C4-2B (cell line): ENCODE data around the gene CNTRL.
A peak's percentile ranks its signal among the peaks of the same experiment; 100 is the strongest.
"Not testable (repeated sequence)": the region's sequence is repeated elsewhere in the genome, so short reads cannot be mapped to it uniquely, and the experiment has no call there.

ENCODE experiments used
- H3K27ac ChIP-seq: fragments of 450-650 bp; 2 replicates; pipeline ENCODE4 v1.5.1; 2017
- ZFX ChIP-seq: fragments of 450-650 bp; IDR thresholded peaks from 2 replicates; pipeline ENCODE4 v1.6.1; 2017
- TF ChIP-seq, protein P1 (sequence below): fragments of 450-650 bp; conservative IDR thresholded peaks from 2 replicates; pipeline ENCODE4 v1.5.1; 2017; ENCODE audit warnings: mild to moderate bottlenecking

The CNTRL gene

GRCh38 chr9:121095057-121095456 lies 20.3 kb downstream of the CNTRL start:
- no peak overlapping the region for H3K27ac ChIP-seq
- TF ChIP-seq ZFX: no peak
- TF ChIP-seq, protein P1, sequence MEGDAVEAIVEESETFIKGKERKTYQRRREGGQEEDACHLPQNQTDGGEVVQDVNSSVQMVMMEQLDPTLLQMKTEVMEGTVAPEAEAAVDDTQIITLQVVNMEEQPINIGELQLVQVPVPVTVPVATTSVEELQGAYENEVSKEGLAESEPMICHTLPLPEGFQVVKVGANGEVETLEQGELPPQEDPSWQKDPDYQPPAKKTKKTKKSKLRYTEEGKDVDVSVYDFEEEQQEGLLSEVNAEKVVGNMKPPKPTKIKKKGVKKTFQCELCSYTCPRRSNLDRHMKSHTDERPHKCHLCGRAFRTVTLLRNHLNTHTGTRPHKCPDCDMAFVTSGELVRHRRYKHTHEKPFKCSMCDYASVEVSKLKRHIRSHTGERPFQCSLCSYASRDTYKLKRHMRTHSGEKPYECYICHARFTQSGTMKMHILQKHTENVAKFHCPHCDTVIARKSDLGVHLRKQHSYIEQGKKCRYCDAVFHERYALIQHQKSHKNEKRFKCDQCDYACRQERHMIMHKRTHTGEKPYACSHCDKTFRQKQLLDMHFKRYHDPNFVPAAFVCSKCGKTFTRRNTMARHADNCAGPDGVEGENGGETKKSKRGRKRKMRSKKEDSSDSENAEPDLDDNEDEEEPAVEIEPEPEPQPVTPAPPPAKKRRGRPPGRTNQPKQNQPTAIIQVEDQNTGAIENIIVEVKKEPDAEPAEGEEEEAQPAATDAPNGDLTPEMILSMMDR: no peak

DNA sequence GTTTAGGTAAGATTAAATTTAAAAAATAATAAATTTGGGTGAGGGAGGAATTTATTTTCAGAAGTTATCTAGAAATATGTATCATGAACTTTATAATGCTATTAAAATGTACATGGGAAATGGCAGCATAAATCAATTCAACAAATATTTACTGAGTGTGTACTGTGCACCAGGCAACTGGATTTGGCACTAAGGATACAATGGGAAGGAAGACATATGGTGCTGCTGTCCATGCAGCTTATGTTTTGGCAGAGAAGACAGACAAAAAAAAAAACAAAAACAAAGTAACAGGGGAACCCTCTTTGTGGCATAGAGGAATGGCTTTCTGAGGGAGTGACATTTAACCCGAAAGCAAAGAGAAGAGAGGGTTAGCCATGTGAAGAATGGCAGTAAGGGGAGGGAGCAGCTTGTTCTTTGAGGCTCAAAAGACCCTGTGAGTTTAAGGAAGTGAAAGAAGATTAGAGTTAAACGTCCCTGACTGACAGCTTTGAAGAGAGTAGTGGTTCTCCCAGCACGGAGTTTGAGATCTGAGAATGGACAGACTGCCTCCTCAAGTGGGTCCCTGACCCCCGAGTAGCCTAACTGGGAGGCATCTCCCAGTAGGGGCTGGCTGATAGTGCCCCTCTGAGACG lies 23.9 kb downstream of the CNTRL start:
- H3K27ac ChIP-seq: no peak overlapping the region
- TF ChIP-seq, protein P1: no peak
- no peak for TF ChIP-seq ZFX

DNA sequence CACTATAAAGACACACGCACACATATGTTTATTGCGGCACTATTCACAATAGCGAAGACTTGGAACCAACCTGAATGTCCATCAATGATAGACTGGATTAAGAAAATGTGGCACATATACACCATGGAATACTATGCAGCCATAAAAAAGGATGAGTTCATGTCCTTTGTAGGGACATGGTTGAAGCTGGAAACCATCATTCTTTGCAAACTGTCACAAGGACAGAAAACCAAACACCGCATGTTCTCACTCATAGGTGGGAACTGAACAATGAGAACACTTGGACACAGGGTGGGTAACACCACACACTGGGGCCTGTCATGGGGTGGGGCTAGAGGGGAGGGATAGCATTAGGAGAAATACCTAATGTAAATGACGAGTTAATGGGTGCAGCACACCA lies 29.3 kb downstream of the CNTRL start:
- not testable (repeated sequence) for H3K27ac ChIP-seq

- TF ChIP-seq, protein P1: no peak
Measured at GRCh38 chr9:121105531-121105930, 30.8 kb downstream of the CNTRL start.

DNA sequence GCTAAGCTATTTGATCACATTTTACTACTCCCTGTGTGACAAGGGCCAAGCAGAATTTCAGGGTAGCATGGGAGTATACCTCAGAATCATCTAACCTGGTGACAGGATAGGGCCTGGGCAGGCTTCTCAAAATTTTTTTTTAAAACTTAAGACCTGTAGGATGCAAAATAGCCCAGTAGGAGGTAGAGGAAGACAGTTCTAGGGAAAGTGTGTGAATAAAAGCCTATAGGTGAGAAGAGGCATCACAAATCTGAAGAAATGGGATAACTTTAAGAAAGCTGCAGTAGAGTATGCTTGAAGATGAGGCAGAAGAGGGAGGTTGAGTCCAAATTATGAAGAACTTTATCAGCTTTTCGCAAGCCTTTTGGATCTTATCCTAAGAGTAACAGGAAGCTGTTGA lies 32.3 kb downstream of the CNTRL start:
- no peak for TF ChIP-seq ZFX
- TF ChIP-seq, protein P1: 0 out of 2 replicates have a peak, but pooled peaks have one; percentile 8
- H3K27ac ChIP-seq: no peak overlapping the region

More at GRCh38 chr9:121105531-121105930, 30.8 kb downstream of the CNTRL start:
- H3K27ac ChIP-seq: no peak overlapping the region

DNA sequence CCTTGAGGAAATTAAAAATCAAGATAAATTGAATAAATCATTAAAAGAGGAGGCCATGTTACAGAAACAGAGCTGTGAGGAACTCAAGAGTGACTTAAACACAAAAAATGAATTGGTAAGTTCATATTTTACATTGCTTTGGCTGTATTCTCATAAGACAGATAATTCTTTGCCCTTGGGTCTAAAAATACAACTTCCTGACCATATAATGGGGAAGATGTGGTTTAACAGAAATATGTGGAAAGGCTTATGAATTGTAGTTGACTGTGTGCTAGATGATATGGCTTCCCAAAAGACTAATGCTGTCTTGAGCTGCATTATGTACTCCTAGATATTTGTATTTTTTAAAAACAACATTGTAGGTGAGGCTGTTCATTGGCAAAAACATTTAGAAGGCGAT lies 33.1 kb downstream of the CNTRL start:
- TF ChIP-seq ZFX: no peak
- TF ChIP-seq, protein P1: no peak
- H3K27ac ChIP-seq: no peak overlapping the region

DNA sequence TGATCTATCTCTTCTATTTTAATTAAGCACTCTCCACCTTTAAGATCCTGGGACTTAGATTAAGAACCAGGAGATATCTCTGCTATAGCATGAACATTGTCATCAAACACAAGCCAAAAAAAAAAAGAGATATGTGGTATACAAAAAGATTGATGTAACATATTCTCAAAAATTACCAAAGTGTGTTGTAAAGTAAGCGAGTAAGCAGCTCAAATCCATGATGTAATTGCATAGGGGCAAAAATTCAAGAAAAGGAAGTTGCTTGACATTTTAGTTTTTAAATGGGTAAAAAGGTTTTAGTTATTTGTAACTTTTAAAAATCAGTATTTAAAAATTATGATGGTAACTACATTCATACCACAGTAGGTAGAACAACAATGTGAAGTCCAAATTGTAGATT lies 40.7 kb downstream of the CNTRL start:
- TF ChIP-seq ZFX: no peak
- TF ChIP-seq, protein P1: no peak
- no peak overlapping the region for H3K27ac ChIP-seq

GRCh38 chr9:121118266-121118665 lies 43.5 kb downstream of the CNTRL start:
- no peak overlapping the region for H3K27ac ChIP-seq
- TF ChIP-seq ZFX: no peak
- TF ChIP-seq, protein P1: no peak
